Parathyroid adenoma (tissue), 2 donors: Measurements from ENCODE around the gene CLNK.

Experiments
- H2AFZ ChIP-seq: fragments of 300-600 bp; sonication (generic); one replicate; pipeline ENCODE4 v1.7.0; 2017; ENCODE audit warnings: antibody characterized with exemption, mild to moderate bottlenecking
- H3K27ac ChIP-seq: fragments of 300-600 bp; sonication (generic); one replicate; pipeline ENCODE4 v1.7.0; 2017
- H3K27me3 ChIP-seq: fragments of 300-600 bp; sonication (generic); one replicate; pipeline ENCODE4 v1.7.0; 2017; ENCODE audit warnings: low read length; ENCODE audit not compliant: control insufficient read depth, insufficient read depth
- H3K36me3 ChIP-seq: fragments of 300-600 bp; sonication (generic); one replicate; pipeline ENCODE4 v1.7.0; 2017; ENCODE audit warnings: low read length; ENCODE audit not compliant: control insufficient read depth, insufficient read depth
- H3K4me1 ChIP-seq: fragments of 300-600 bp; sonication (generic); one replicate; pipeline ENCODE4 v1.7.0; 2017; ENCODE audit warnings: control low read depth
- H3K4me2 ChIP-seq: fragments of 300-600 bp; sonication (generic); one replicate; pipeline ENCODE4 v1.7.0; 2017; ENCODE audit warnings: low read length
- H3K4me3 ChIP-seq: fragments of 300-600 bp; sonication (generic); one replicate; pipeline ENCODE4 v1.7.0; 2017; ENCODE audit warnings: low read depth, low read length
- H3K79me2 ChIP-seq: fragments of 300-600 bp; sonication (generic); one replicate; pipeline ENCODE4 v1.7.0; 2017; ENCODE audit warnings: control low read depth
- H3K9ac ChIP-seq: fragments of 300-600 bp; sonication (generic); one replicate; pipeline ENCODE4 v1.7.0; 2017; ENCODE audit warnings: mild to moderate bottlenecking
- H3K9me3 ChIP-seq: fragments of 300-600 bp; sonication (generic); one replicate; pipeline ENCODE4 v1.7.0; 2017; ENCODE audit warnings: low read length; ENCODE audit not compliant: control insufficient read depth
- TF ChIP-seq, protein P1 (sequence below): fragments of 300-600 bp; sonication (generic); IDR thresholded peaks from one replicate; pipeline ENCODE4 v1.7.0; 2017; ENCODE audit warnings: antibody characterized with exemption, mild to moderate bottlenecking
- donor health status: primary hyperparathyroidism.

The CLNK gene

DNA sequence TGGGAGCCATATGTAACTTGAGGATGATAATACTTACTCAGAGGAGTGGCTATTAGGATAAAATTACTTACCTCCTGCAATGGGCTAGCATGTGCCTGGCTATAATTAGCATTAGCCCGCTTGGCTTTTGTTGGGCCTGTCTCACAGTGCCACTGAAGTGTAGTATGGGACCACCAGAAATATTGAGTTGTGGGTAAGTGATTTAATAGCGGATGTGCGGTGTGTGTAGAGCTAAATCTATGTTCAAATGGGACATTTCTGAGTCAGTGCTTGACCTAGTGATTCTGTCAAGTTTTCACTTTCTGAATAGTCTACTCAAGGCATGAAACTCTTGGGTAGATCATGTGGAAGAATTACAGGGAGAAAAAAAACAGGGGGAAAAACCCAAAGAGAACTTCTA is 3.5 kb upstream of the CLNK start:
- no peak overlapping the region for H2AFZ ChIP-seq
- no peaks in the 10 kb centered on the region for H3K27me3 ChIP-seq
- H3K79me2 ChIP-seq = no peaks in the 10 kb centered on the region
- no peak overlapping the region for H3K4me3 ChIP-seq
- no peaks in the 10 kb centered on the region for H3K36me3 ChIP-seq
- no peak overlapping the region for H3K27ac ChIP-seq
- H3K9me3 ChIP-seq = no peaks in the 10 kb centered on the region
- no peak overlapping the region for H3K4me2 ChIP-seq
- no peaks in the 10 kb centered on the region for H3K4me1 ChIP-seq
- TF ChIP-seq, protein P1, sequence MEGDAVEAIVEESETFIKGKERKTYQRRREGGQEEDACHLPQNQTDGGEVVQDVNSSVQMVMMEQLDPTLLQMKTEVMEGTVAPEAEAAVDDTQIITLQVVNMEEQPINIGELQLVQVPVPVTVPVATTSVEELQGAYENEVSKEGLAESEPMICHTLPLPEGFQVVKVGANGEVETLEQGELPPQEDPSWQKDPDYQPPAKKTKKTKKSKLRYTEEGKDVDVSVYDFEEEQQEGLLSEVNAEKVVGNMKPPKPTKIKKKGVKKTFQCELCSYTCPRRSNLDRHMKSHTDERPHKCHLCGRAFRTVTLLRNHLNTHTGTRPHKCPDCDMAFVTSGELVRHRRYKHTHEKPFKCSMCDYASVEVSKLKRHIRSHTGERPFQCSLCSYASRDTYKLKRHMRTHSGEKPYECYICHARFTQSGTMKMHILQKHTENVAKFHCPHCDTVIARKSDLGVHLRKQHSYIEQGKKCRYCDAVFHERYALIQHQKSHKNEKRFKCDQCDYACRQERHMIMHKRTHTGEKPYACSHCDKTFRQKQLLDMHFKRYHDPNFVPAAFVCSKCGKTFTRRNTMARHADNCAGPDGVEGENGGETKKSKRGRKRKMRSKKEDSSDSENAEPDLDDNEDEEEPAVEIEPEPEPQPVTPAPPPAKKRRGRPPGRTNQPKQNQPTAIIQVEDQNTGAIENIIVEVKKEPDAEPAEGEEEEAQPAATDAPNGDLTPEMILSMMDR = no peak
- H3K9ac ChIP-seq = no peak overlapping the region

DNA sequence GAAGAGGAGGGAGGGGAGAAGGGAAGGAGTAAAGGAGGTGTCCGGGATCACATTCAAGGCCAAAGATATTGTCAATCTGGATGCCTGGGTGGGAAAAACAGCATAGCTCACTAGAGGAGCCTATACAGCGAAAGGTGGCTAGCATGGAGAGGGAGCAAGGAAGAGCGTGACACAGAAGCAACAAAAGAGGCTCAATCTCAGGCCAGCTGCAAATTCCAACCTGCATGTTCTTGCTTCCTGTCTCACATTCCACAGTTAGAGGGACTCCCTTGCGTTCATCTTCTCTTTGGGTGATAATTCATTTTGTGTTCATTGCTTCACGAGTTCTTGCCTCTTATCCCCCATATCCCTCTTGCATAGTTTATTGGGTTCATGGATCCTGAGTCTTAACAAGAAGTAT is 3.0 kb upstream of the CLNK start:
- TF ChIP-seq, protein P1 = no peak

DNA sequence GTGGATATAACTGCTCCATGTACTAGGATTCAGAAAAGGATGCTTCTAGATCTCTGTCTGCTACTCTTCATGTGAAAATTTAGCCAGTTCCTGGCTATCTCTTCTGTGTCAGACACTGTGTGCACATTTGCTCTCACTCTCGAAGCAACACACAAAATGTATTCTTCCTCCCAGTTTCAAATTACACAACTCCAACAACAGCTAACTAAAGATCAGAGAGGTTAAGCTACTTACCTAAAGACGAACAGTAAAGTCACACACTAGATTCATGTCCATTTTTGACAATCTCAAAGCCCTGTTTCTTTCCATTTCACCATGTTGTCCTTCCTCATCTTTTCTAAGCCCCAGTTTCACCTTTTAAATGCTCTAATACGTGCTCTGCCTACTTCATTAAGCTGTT is 2.2 kb downstream of the CLNK start:
- TF ChIP-seq, protein P1 = no peak
- no peak overlapping the region for H3K4me3 ChIP-seq
- no peak overlapping the region for H3K27ac ChIP-seq
- no peaks in the 10 kb centered on the region for H3K36me3 ChIP-seq
- no peaks in the 10 kb centered on the region for H3K9me3 ChIP-seq
- H3K9ac ChIP-seq = no peak overlapping the region
- H3K4me1 ChIP-seq = no peaks in the 10 kb centered on the region
- no peak overlapping the region for H3K4me2 ChIP-seq
- no peaks in the 10 kb centered on the region for H3K79me2 ChIP-seq
- H3K27me3 ChIP-seq = no peaks in the 10 kb centered on the region
- no peak overlapping the region for H2AFZ ChIP-seq

More for the DNA sequence above, 3.0 kb upstream of the CLNK start:
- Histone ChIP-seq H3K27ac (no peak overlapping the region), H3K9ac (no peak overlapping the region), H3K4me3 (no peak overlapping the region), H3K9me3 (no peaks in the 10 kb centered on the region), H2AFZ (no peak overlapping the region), H3K27me3 (no peaks in the 10 kb centered on the region), H3K4me2 (no peak overlapping the region), H3K36me3 (no peaks in the 10 kb centered on the region), H3K79me2 (no peaks in the 10 kb centered on the region), H3K4me1 (no peaks in the 10 kb centered on the region)

DNA sequence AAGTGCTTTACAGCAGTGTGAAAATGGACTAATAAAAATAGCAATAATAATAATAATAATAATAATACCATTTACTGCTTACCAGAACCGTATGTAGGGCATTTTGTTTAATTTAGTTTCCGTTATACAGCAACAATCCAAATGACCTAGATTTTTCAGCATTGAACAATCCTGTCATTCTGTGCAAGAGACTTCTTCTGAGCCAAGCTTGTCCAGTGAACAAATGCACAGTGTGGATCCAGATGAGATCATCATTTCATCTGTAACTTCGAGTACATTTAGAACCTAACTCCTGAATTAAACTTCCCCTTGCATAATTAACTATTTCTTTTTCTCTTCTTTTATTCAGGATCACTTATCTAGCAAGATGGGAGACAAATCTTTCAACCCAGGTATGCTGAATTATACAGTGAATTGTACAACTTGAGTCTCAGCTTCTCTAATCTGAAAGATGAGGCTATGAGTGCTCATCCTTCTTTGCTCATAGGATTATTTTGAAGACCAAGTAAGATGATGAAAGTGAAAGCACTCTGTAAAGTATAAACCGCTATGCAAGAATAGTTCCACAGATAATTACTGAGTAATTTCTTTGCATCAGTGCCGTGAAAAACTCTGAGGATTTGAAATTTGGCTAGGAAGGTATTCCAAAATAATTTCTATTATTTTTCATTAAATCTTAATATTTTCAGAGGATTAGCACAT is 6.6 kb downstream of the CLNK start:
- Histone ChIP-seq H3K79me2 (no peaks in the 10 kb centered on the region), H3K4me2 (no peak overlapping the region), H3K9me3 (no peaks in the 10 kb centered on the region), H2AFZ (no peak overlapping the region), H3K4me3 (no peak overlapping the region), H3K27me3 (no peaks in the 10 kb centered on the region), H3K9ac (no peak overlapping the region), H3K27ac (no peak overlapping the region), H3K4me1 (no peaks in the 10 kb centered on the region), H3K36me3 (no peaks in the 10 kb centered on the region)
- TF ChIP-seq, protein P1 = no peak

DNA sequence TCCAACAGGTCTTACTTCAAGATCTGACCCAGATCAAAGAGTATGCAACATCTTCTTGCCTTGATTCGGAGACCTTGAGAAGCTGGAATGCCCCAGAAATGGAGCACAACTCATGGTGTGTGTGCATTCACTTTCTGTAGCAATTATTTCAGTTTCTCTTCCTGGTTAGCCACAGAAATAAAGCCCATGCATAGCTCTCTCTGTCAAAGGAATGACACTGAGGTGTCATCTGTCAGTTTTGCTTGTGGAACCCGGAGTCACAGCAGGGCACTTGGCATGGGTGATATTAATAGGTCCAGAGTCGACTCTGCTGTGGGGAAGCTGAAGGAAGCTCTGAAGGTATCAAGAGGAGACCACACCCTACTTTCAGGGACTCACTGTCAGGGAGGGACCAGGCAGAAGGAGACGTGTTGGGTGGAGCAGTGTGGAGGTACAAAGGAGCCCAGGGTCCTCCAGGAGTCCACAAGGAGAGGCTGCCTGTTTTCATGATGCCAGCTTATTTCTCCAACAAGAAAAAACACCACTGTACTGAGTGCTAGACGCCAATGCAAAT is 10.7 kb downstream of the CLNK start:
- H3K4me3 ChIP-seq = no peak overlapping the region
- H3K27me3 ChIP-seq = no peaks in the 10 kb centered on the region
- no peaks in the 10 kb centered on the region for H3K9me3 ChIP-seq
- H3K27ac ChIP-seq = no peak overlapping the region
- H3K36me3 ChIP-seq = no peaks in the 10 kb centered on the region
- TF ChIP-seq, protein P1 = no peak
- no peak overlapping the region for H2AFZ ChIP-seq
- H3K79me2 ChIP-seq = no peaks in the 10 kb centered on the region
- no peak overlapping the region for H3K9ac ChIP-seq
- H3K4me1 ChIP-seq = no peaks in the 10 kb centered on the region
- H3K4me2 ChIP-seq = no peak overlapping the region
